EH (cell line): ENCODE results near the gene TTC27.
A peak's percentile ranks its signal among the peaks of the same experiment; 100 is the strongest.
"Not testable (repeated sequence)": the region's sequence is repeated elsewhere in the genome, so short reads cannot be mapped to it uniquely, and the experiment has no call there.

Source experiments
- DNase-seq: peaks from one replicate; pipeline ENCODE4 v3.0.0-alpha.2; 2015; ENCODE audit warnings: low read depth

TTC27 gene

GRCh38 chr2:32807662-32808061 lies 179.8 kb downstream of the TTC27 start:
- DNase-seq: no peak

GRCh38 chr2:32810909-32811495 lies 183.2 kb downstream of the TTC27 start:
- peak; percentile 25 for DNase-seq

- no peak for DNase-seq
Observed at GRCh38 chr2:32811696-32812095, 183.8 kb downstream of the TTC27 start.

- DNase-seq: peak; percentile 76
Observed at GRCh38 chr2:32812316-32812715, 184.5 kb downstream of the TTC27 start.

GRCh38 chr2:32820088-32820487 lies 192.2 kb downstream of the TTC27 start:
- DNase-seq: no peak

- DNase-seq: no peak
Observed at GRCh38 chr2:32820701-32821100, 192.9 kb downstream of the TTC27 start.

GRCh38 chr2:32824070-32824809 lies 196.4 kb downstream of the TTC27 start:
- no peak for DNase-seq

GRCh38 chr2:32825291-32825712 lies 197.5 kb downstream of the TTC27 start:
- peak; percentile 44 for DNase-seq

GRCh38 chr2:32830196-32830595 lies 202.3 kb downstream of the TTC27 start:
- no peak for DNase-seq

GRCh38 chr2:32832821-32833220 lies 205.0 kb downstream of the TTC27 start:
- peak; percentile 82 for DNase-seq

GRCh38 chr2:32833709-32834108 lies 205.9 kb downstream of the TTC27 start:
- no peak for DNase-seq

GRCh38 chr2:32835148-32835547 lies 207.3 kb downstream of the TTC27 start:
- no peak for DNase-seq

GRCh38 chr2:32836933-32837332 lies 209.1 kb downstream of the TTC27 start:
- no peak for DNase-seq

GRCh38 chr2:32838418-32838817 lies 210.6 kb downstream of the TTC27 start:
- DNase-seq: no peak

GRCh38 chr2:32838949-32839348 lies 211.1 kb downstream of the TTC27 start:
- no peak for DNase-seq

GRCh38 chr2:32841931-32842898 lies 214.4 kb downstream of the TTC27 start:
- no peak for DNase-seq

- peak; percentile 15 for DNase-seq
Observed at GRCh38 chr2:32843699-32844098, 215.8 kb downstream of the TTC27 start.

- no peak for DNase-seq
Observed at GRCh38 chr2:32844253-32844652, 216.4 kb downstream of the TTC27 start.

- not testable (repeated sequence) for DNase-seq
Observed at GRCh38 chr2:32846274-32846673, 218.4 kb downstream of the TTC27 start.

GRCh38 chr2:32847734-32848133 lies 219.9 kb downstream of the TTC27 start:
- peak; percentile 39 for DNase-seq

- no peak for DNase-seq
Observed at GRCh38 chr2:32849456-32850194, 221.8 kb downstream of the TTC27 start.
